GM12878 (cell line): Measurements from ENCODE around the gene CMTM2.

Source experiments
- BRCA1 ChIP-seq: IDR thresholded peaks from 2 replicates; pipeline ENCODE4 v1.6.1; 2011; ENCODE audit warnings: low read depth, low read length, improper control_type of control experiment
- CTCF ChIP-seq, 3 experiments: IDR thresholded peaks in 2 of 3; conservative IDR thresholded peaks in 1 of 3; 2 replicates each; pipeline ENCODE4 v1.5.1; 2011; ENCODE audit warnings: low read depth in 3 of 3, low read length in 3 of 3, mild to moderate bottlenecking in 3 of 3, control low read depth in 2 of 3, moderate library complexity in 2 of 3, inconsistent platforms in 1 of 3, mixed read lengths in 1 of 3; ENCODE audit not compliant: control insufficient read depth in 2 of 3, insufficient read depth in 1 of 3; ENCODE audit errors: extremely low read depth in 1 of 3
- POLR2A ChIP-seq: IDR thresholded peaks from 2 replicates; pipeline ENCODE4 v1.6.1; 2011; ENCODE audit warnings: low read depth, mild to moderate bottlenecking, low read length

GRCh38 chr16:66587881-66588600 lies 8.8 kb downstream of the CMTM2 start:
- no peak for TF ChIP-seq BRCA1
- TF ChIP-seq CTCF (IDR thresholded peaks at IDR 0.05 in 2 of 3, conservative IDR thresholded peaks at IDR 0.05 in 1 of 3; ENCODE audit: control insufficient read depth in 2 of 3, extremely low read depth in 1 of 3, insufficient read depth in 1 of 3, low read depth in 3 of 3, low read length in 3 of 3) = no peak
- no peak for TF ChIP-seq POLR2A
